GM12891 (cell line): ENCODE measurements around the gene NUTF2.
"Not testable (repeated sequence)": the region's sequence is repeated elsewhere in the genome, so short reads cannot be mapped to it uniquely, and the experiment has no call there.

Experiments
- DNase-seq: peaks from one replicate; pipeline ENCODE4 v3.0.0; 2011; ENCODE audit warnings: low spot score; ENCODE audit not compliant: insufficient read length
- FAIRE-seq: peaks from 2 replicates; lab custom pipeline; 2011; peaks lifted over from hg19 to GRCh38; lab: Jason Lieb, UNC
- PAX5 ChIP-seq: IDR thresholded peaks from 2 replicates; pipeline ENCODE4 v1.6.1; 2011; ENCODE audit warnings: low read length, moderate library complexity, mild to moderate bottlenecking; ENCODE audit not compliant: insufficient read depth, severe bottlenecking
- POLR2A ChIP-seq: IDR thresholded peaks from 2 replicates; pipeline ENCODE4 v1.6.1; 2011; ENCODE audit warnings: low read depth, low read length, control low read depth
- POLR2AphosphoS5 ChIP-seq: IDR thresholded peaks from 2 replicates; pipeline ENCODE4 v1.6.1; 2011; ENCODE audit warnings: low read depth, low read length, control low read depth
- POU2F2 ChIP-seq: IDR thresholded peaks from 2 replicates; pipeline ENCODE4 v1.6.1; 2011; ENCODE audit warnings: low read depth, mild to moderate bottlenecking, control low read depth, low read length, moderate library complexity
- SPI1 ChIP-seq: IDR thresholded peaks from 2 replicates; pipeline ENCODE4 v1.6.1; 2011; ENCODE audit warnings: low read depth, low read length, control low read depth
- TAF1 ChIP-seq: IDR thresholded peaks from 2 replicates; pipeline ENCODE4 v1.6.1; 2011; ENCODE audit warnings: low read depth, low read length, control low read depth

NUTF2 gene

DNA sequence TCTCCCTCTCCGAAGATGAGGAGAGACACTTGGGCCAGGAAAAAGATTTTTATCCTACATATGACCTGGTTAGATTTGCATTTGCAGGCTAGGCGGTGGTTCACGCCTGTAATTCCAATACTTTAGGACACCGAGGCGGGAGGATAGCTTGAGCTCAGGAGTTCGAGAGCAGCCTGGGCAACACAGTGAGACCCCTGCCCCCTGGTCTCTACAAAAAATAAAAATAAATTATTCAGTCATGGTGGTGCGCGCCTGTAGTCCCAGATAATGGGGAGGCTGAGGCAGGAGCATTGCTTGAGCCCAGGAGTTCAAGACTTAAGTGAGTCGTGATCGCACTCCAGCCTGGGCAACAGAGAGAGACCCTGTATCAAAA is 12.5 kb upstream of the NUTF2 start:
- FAIRE-seq (no peak), DNase-seq (no peak)
- TF ChIP-seq SPI1 (no peak), PAX5 (no peak)

DNA sequence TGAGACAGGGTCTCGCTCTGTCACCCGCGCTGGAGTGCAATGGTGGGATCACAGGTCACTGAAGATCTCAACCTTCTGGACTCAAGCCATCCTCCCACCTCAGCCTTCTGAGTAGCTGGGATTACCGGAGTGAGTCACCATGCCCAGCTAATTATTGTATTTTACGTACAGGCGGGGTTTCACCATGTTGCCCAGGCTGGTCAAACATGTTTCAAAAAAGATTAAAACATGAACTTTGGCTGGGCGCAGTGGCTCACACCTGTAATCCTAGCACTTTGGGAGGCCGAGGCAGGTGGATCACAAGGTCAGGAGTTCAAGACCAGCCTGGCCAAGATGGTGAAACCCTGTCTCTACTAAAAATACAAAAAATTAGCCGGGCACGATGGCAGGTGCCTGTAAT is 9.5 kb upstream of the NUTF2 start:
- DNase-seq, FAIRE-seq: not testable (repeated sequence)

- FAIRE-seq (no peak), DNase-seq (no peak)
- TF ChIP-seq POLR2A (no peak), POLR2AphosphoS5 (no peak), TAF1 (no peak), PAX5 (no peak), POU2F2 (no peak), SPI1 (no peak)
These were observed 8.9 kb upstream of the NUTF2 start for GRCh38 chr16:67837811-67838210.

DNA sequence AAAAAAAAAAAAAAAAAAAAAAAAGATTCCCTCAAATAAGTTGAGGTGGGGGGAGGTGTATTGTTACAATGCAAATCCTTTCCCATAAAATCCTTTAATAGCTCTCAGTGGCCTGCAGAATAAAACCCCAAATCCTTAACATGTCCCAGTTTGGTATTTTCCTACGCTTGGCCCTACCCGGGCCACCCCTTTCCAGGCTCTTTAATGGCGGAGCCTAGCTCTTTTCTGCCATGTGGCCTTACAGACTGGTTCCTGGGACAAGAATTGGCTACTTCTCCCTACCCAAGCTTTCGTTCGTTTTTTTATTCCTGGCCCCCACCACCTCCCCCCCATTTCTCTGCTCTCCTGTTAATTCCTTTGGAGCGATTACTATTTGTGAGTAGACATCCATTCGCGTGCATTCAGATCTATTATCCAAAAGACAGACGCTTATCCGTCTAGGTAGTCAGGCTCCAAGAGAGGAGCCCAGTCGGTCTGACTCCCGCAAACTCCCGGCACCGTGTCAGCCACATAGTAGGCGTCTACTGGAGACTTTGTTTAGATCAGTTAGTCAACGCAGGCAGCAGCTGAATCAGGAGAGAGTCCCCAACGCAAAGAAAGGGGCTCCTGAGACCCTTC is 5.4 kb upstream of the NUTF2 start:
- DNase-seq (no peak), FAIRE-seq (no peak)
- no peak for TF ChIP-seq POLR2A
- TF ChIP-seq PAX5, result no peak
- no peak for TF ChIP-seq POLR2AphosphoS5
- TF ChIP-seq TAF1, result no peak
- no peak for TF ChIP-seq SPI1
- TF ChIP-seq POU2F2, result no peak

- TF ChIP-seq POLR2A, result no peak
- TF ChIP-seq POLR2AphosphoS5, result no peak
- TF ChIP-seq PAX5, result no peak
- 0 out of 2 replicates have a peak, but pooled peaks have one; percentile 17 for TF ChIP-seq POU2F2
- no peak for TF ChIP-seq TAF1
- peak; percentile 42 for TF ChIP-seq SPI1
- peak; percentile 91 for FAIRE-seq
- peak; percentile 84 for DNase-seq
These were observed 4.8 kb upstream of the NUTF2 start, which contains the start of gene THAP11 for GRCh38 chr16:67841816-67842508. THAP11 (plus strand) TSS chr16:67842320; CDS start chr16:67842555, 235 bp downstream.

DNA sequence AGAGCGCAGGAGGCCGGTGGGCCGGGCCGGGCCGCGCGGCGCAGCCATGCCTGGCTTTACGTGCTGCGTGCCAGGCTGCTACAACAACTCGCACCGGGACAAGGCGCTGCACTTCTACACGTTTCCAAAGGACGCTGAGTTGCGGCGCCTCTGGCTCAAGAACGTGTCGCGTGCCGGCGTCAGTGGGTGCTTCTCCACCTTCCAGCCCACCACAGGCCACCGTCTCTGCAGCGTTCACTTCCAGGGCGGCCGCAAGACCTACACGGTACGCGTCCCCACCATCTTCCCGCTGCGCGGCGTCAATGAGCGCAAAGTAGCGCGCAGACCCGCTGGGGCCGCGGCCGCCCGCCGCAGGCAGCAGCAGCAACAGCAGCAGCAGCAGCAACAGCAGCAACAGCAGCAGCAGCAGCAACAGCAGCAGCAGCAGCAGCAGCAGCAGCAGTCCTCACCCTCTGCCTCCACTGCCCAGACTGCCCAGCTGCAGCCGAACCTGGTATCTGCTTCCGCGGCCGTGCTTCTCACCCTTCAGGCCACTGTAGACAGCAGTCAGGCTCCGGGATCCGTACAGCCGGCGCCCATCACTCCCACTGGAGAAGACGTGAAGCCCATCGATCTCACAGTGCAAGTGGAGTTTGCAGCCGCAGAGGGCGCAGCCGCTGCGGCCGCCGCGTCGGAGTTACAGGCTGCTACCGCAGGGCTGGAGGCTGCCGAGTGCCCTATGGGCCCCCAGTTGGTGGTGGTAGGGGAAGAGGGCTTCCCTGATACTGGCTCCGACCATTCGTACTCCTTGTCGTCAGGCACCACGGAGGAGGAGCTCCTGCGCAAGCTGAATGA is 4.0 kb upstream of the NUTF2 start:
- DNase-seq (no peak), FAIRE-seq (no peak)
- TF ChIP-seq POLR2AphosphoS5 (no peak), SPI1 (no peak), POU2F2 (0 out of 2 replicates have a peak, but pooled peaks have one; percentile 20)

DNA sequence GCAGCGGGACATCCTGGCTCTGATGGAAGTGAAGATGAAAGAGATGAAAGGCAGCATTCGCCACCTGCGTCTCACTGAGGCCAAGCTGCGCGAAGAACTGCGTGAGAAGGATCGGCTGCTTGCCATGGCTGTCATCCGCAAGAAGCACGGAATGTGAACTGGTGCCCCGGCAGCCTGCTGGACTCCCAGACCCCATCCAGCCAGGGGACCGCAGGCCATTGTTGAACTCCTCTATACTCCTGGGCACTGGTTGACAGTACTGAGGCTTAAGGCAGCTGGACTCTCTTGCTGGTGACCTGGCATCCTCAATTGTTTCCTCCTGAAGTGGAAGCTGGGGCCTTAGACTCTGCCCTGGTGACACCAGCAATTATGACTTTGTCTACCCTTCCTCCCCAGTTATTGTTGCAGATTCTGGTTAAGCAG is 3.4 kb upstream of the NUTF2 start:
- FAIRE-seq, result no peak
- DNase-seq, result no peak
- no peak for TF ChIP-seq POLR2AphosphoS5
- no peak for TF ChIP-seq TAF1
- TF ChIP-seq POLR2A, result no peak
- no peak for TF ChIP-seq PAX5
- no peak for TF ChIP-seq SPI1

DNA sequence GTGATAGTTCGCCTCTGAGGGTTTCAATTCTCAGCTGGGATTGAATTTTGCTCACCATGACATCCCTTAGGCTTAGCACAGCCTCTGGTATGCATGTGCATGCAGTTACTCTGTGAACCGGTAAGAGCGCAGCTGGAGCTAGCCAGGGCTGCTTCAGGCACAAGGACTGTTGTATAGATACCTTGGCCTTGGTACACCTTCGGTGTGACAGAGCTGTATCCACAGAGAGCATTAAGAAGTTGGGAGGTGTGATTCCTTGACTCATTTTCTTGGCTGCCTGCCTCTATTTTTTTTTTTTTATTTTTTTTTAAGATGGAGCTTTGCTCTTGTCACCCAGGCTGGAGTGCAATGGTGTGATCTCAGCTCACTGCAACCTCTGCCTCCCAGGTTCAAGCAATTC is 2.2 kb upstream of the NUTF2 start:
- no peak for FAIRE-seq

DNA sequence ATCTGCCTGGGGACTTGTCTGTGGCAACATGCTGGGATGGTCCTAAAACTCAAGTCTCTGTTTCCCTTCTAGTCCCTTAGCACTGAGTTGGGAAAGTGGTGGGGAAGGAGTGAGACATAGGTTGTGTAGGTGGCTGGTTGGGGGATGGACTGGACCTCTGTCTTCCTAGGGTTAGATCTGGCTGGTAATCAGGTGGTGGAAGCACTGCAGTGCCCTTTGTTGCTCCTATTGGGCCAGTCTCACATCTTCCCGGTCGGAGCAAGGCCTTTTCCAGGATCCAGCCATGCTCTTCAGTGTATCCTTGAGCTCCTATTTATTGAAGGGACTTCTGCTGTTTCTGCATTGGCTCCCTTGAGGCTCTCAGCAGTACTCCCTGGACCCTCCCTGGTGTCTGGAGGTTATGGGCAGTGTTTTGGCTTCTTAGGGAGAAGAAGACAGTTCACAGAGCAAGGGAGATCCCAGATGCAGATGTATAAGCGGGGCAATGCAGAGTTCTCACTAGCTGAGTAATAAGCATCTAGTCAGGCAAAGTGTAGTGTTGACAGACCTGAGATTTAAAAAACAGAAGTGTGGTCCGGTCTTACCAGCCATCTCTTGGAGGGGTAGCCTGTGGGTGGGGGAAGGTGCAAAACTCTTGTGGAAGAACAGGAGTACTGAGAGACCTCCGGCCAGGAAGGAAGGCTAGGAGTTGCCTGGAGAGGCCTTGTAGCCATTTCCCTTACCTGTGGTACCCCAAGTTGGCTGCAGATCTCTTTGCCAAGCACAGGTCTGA is 1.3 kb upstream of the NUTF2 start:
- no peak for TF ChIP-seq POLR2AphosphoS5
- TF ChIP-seq POU2F2, result no peak
- TF ChIP-seq PAX5, result no peak
- peak; percentile 41; the same call in 1 of the 2 replicates for TF ChIP-seq SPI1
- FAIRE-seq (no peak), DNase-seq (no peak)

More for the DNA sequence above, 2.2 kb upstream of the NUTF2 start:
- TF ChIP-seq TAF1 (no peak), PAX5 (no peak), POU2F2 (no peak), POLR2A (no peak), POLR2AphosphoS5 (no peak), SPI1 (no peak)
- DNase-seq, result no peak

DNA sequence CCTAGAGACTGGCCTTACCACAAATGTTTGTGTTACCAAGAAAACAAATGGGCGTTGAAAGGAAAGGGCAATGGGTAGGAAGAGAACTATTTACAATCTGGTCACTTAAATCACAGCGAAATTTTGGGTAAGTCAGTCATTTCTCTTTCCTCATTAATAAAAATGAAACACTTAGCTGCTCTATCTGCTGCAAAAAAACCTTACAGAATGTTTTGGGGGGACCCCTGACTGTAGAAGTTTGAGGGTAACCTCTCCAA is 742 bp upstream of the NUTF2 start:
- TF ChIP-seq POU2F2, result no peak
- TF ChIP-seq PAX5, result no peak
- no peak for TF ChIP-seq TAF1
- TF ChIP-seq POLR2AphosphoS5, result no peak
- no peak for TF ChIP-seq SPI1
- no peak for TF ChIP-seq POLR2A
- no peak for FAIRE-seq
- no peak for DNase-seq
